SHP77 (cell line): ENCODE data around the gene CCDC85A.

Experiments used
- DNase-seq, 2 experiments: peaks; one replicate each; lab custom pipeline; 2025; lab: John Stamatoyannopoulos, UW

CCDC85A gene

GRCh38 chr2:56297671-56298070 is 113.9 kb downstream of the CCDC85A start:
- DNase-seq, result no peak

GRCh38 chr2:56299171-56299691 is 115.4 kb downstream of the CCDC85A start:
- DNase-seq, result no peak

GRCh38 chr2:56309626-56310170 is 125.9 kb downstream of the CCDC85A start:
- no peak for DNase-seq

GRCh38 chr2:56313500-56313921 is 129.7 kb downstream of the CCDC85A start:
- no peak for DNase-seq

DNA sequence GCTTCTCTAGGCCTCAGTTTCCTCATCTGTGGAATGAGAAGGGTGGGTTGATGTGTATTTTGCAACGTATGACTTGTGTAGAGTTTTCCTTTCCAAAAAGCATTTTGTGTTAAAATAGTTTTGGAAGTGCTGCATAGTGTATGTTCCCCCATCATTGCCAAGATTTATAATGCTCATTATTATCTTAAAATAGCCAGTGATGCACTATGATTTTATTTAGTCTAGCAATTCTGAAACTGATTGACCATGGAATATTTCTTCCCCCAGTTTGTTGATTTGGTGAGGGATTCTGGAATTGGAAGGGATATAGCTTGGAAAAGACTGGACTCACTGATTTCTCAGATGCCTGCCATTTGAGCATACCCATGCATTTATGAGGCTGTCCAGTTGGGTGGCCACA is 130.6 kb downstream of the CCDC85A start:
- DNase-seq, result no peak

GRCh38 chr2:56314796-56315195 is 131.0 kb downstream of the CCDC85A start:
- DNase-seq, result no peak

GRCh38 chr2:56315376-56315775 is 131.6 kb downstream of the CCDC85A start:
- DNase-seq, result no peak

DNA sequence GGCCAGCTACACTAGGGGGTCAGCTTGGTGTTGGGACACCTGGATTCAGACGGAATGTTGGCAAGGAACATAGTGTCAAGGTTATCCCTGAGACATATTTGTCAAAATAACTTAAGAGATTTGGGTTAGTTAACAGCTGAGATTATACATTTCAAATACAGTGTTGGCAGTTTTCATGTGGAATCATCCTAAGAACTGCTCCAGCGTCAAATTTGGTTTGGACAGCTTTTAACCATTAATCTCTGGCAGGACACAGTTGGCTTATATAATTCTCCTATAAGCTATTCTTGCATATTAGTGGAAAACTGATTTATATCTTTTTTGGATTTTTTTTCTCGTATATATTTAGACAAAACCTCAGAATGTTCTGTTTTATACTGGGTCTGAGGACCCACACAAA is 132.2 kb downstream of the CCDC85A start:
- no peak for DNase-seq

GRCh38 chr2:56318147-56318546 is 134.4 kb downstream of the CCDC85A start:
- DNase-seq, result no peak

DNA sequence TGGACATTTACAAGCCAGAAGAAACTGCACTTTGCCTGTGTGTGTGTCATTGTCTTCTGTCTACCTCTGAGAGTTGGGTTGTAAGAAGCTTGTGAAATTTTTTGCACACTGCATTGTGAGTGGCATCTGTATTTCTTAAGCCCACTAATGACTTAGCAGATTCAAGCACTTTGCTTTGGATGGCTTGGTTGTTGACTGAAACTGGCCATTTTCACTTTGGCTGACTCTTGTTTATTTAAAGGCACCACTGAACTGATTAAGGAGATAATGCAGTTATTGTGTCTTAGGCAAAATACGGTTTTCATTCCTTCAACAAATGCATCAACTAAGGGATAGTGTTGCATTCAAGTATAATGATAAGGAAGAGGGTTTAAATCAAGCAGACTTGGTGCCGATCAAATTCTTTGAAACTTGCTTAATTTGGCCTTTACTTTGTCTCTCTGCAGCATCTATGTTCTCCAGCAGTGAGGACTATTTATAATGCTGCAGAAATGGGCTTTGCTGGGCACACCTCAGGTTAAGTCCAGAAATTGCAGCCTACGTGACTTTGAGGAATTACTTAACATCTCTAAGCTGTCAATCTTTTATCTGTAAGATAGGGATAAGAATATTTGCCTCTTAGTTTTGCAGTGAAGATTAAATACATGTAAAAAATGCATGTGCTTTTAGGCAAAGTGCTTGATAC is 142.0 kb downstream of the CCDC85A start:
- DNase-seq, result no peak

GRCh38 chr2:56326346-56326741 is 142.6 kb downstream of the CCDC85A start:
- no peak for DNase-seq

DNA sequence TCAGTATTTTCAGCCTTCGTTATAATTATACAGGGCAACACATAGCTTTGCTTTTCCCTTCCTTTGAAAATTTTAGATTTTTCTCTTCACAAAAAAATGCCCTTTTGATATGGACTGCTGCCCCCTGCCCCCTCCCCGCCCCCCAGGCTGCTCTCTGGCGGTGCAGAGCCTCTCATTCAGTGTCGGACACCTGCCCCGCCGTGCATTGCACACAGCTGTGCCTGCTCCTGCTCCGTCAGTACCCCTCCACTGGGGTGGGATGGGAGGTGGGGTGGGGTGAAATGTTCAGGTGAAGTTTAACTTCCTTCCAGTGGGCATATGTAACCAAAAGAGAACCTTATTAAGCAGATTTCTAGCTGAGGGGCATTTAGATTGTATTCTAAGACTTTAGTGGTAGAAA is 148.0 kb downstream of the CCDC85A start:
- no peak for DNase-seq

DNA sequence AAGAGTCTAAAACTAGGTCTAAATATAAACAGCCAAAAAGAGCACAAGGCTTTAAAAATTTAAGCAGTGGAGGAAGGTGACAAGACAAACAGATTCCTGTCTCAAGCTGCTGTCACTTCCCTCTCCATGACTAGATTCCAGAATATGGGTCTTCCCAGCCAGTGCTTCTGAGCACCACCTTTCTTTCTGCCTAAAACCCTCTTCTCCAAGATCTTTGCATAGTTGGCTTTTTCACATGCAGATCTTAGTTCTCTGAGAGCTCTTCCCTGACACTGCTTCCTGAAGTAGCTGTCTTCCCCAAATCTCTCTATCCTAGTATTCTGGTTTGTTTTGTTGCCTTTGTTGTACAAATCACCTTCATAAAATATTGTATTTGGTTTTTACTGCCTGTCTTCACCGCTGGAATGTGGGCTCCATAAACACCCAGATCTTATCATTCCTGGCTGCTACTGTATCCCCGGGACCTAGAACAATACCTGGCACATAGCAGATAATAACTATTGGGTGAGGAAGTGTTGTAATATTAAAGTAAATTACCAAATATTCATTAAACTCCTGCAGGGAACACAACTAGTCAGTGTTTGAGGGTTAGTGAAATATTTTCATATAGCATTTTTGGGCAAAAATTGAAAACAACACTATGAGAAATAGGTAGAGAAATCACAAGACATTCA is 150.2 kb downstream of the CCDC85A start:
- DNase-seq, result no peak

GRCh38 chr2:56334622-56335021 is 150.8 kb downstream of the CCDC85A start:
- no peak for DNase-seq

GRCh38 chr2:56335101-56335500 is 151.3 kb downstream of the CCDC85A start:
- DNase-seq, result no peak

GRCh38 chr2:56337342-56337741 is 153.6 kb downstream of the CCDC85A start:
- peak; percentile 71 to 82 for DNase-seq

DNA sequence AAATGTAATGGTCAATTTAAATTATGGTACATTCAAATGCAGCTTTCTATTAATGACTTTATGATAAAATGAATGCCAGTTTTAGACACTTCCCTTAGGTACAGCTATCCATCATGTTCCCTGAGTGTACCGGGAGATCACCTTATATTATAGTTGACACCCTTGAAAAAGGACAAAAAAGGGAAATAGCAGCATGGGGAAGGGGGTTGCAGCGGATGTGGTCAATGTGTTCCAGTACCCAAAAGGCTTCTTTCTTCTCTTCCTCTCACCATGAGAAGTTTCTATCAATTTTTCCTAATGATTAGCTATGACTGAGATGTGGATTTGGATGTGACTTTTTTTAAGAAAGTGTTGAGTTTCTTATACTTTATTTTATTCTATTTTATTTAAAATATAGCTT is 154.4 kb downstream of the CCDC85A start:
- no peak for DNase-seq

GRCh38 chr2:56344771-56345170 is 161.0 kb downstream of the CCDC85A start:
- no peak for DNase-seq

- no peak for DNase-seq
Measured at GRCh38 chr2:56347881-56348280, 164.1 kb downstream of the CCDC85A start.

DNA sequence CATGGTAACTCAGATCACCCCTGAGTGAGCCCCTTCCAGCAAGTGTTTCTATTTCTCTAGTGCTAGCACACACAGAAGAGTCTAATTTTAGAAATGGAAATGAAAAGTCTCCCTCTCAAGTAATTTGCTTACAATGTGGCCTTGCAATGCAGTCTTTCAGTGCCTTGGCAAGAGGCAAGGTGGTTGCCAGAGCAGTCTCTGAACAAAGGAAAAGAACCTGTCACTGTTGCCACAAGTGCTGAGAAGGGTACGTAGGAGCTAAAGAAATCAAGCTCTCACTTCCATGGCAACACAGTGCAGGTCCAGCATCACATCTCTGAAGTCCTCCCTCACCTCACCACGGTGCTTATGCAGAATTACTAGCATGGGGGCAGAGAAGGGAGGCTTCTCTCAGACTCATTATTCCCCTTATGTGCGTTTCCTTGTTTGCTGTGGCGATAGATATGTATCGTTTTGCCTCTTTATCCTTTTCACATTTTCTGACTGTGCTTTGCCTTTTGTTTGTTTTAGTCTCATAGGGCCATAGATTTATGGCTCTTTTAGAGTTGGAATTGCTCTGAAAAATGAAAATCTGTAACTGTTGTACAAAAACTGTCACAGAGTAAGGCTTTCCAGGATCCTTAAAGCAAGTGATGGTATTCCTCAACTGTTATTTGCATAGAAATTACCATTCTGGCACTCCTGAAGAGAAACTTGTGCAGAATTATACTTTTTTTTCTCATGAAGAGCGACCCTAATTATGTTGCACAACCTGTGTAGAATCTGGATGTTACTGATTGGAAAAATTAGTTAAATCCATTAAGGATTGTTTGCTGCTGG is 164.8 kb downstream of the CCDC85A start:
- peak in 1 of 2 experiments; percentile 1 for DNase-seq

DNA sequence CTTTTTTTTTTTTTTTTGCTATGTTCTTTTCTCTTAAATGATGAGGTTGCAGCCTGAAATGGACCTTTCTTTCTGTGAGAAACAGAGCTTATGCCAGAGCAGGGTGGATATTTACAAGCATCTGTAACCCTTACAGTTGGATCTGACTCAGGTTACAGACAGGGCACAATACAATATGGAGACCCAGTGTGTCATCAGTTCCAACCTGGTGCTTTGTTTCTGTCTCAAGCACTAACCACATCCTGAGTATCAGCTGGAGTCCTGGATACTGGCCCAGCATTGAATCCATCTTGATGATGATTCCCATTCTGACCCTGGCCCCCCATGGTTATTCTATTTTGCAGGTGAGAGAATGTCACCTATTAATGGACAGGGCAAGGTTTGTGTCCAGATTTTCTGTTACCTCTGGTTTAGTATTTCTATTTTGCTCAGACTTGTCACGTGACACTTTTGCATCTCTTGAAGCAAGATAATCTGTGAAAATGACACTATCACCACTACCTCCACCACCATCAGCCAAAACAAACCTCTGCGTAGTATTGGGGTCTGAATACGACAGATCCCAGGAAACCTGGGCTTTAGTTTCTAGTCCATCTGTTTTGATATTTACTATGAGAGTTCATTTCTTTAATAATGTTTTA is 174.0 kb downstream of the CCDC85A start:
- no peak for DNase-seq

GRCh38 chr2:56361844-56362243 is 178.1 kb downstream of the CCDC85A start:
- no peak for DNase-seq
